HG02970 (cell line): ENCODE measurements around the gene RNH1.
"Not testable (repeated sequence)": the region's sequence is repeated elsewhere in the genome, so short reads cannot be mapped to it uniquely, and the experiment has no call there.

Experiments used
- ATAC-seq: cut with Tn5 transposase; IDR thresholded peaks from one replicate; pipeline ENCODE4 v1.9.1; 2021; ENCODE audit warnings: mild to moderate bottlenecking, moderate library complexity, moderate number of reproducible peaks; ENCODE audit not compliant: unreplicated experiment, low FRiP score

Gene RNH1

GRCh38 chr11:484616-485015, 22.4 kb downstream of the RNH1 start:
- no peak for ATAC-seq

- ATAC-seq: no peak
Observed at GRCh38 chr11:479311-479710, 27.7 kb downstream of the RNH1 start.

GRCh38 chr11:477052-477715, 29.9 kb downstream of the RNH1 start:
- ATAC-seq: no peak

- ATAC-seq: no peak
Observed at GRCh38 chr11:476416-476815, 30.6 kb downstream of the RNH1 start.

GRCh38 chr11:475941-476340, 31.1 kb downstream of the RNH1 start:
- no peak for ATAC-seq

- no peak for ATAC-seq
Observed at GRCh38 chr11:474914-475506, 32.0 kb downstream of the RNH1 start.

GRCh38 chr11:473962-474785, 32.9 kb downstream of the RNH1 start:
- no peak for ATAC-seq

- no peak for ATAC-seq
Observed at GRCh38 chr11:473415-473814, 33.6 kb downstream of the RNH1 start.

- no peak for ATAC-seq
Observed at GRCh38 chr11:472816-473215, 34.2 kb downstream of the RNH1 start.

GRCh38 chr11:472272-472671, 34.8 kb downstream of the RNH1 start:
- no peak for ATAC-seq

- no peak for ATAC-seq
Observed at GRCh38 chr11:471468-472145, 35.4 kb downstream of the RNH1 start.

- no peak for ATAC-seq
Observed at GRCh38 chr11:469684-470560, 37.1 kb downstream of the RNH1 start.

GRCh38 chr11:469026-469683, 37.9 kb downstream of the RNH1 start:
- ATAC-seq: not testable (repeated sequence)

GRCh38 chr11:468493-468892, 38.5 kb downstream of the RNH1 start:
- no peak for ATAC-seq

GRCh38 chr11:468036-468435, 39.0 kb downstream of the RNH1 start:
- ATAC-seq: no peak

- ATAC-seq: no peak
Observed at GRCh38 chr11:465896-466530, 41.0 kb downstream of the RNH1 start.

GRCh38 chr11:464316-464715, 42.7 kb downstream of the RNH1 start:
- no peak for ATAC-seq

GRCh38 chr11:462107-462890, 44.7 kb downstream of the RNH1 start:
- no peak for ATAC-seq
